PFSK-1 (cell line): ENCODE results near the gene FADS2.

Source experiments
- POLR2AphosphoS5 ChIP-seq: IDR thresholded peaks from 2 replicates; pipeline ENCODE4 v1.6.1; 2012; ENCODE audit warnings: low read depth, mild to moderate bottlenecking, control low read depth, low read length, moderate library complexity
- TAF1 ChIP-seq: IDR thresholded peaks from 2 replicates; pipeline ENCODE4 v1.6.1; 2012; ENCODE audit warnings: low read length, control low read depth, borderline replicate concordance; ENCODE audit not compliant: insufficient read depth
- TF ChIP-seq, protein P1 (sequence below), 2 experiments: IDR thresholded peaks; 2 replicates each; pipeline versions ENCODE4 v1.6.1 to v1.8.0; 2011 to 2012; ENCODE audit warnings: low read depth in 2 of 2, low read length in 2 of 2, control low read depth in 1 of 2, inconsistent platforms in 1 of 2, mild to moderate bottlenecking in 1 of 2, moderate library complexity in 1 of 2; ENCODE audit not compliant: insufficient read depth in 1 of 2

DNA sequence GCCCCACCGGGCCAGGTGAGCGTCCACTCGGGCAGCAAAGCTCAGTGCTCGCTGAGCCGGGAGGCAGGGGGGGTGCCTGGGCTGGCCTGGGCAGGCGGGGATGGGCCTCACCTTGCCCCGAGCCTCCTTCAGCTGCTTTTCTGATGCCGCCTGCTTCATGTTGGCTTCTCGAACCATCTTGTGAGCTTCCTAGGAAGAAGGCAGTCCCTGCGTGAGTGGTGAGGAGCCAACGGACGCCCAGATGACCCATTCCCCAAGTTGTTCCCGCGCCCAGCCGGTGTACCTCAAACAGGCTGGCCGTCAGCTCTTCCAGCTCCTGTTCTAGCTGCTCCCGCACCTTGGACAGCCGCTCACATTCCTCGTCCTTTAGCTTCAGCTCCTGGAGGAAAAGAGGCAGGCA lies 79.2 kb downstream of the FADS2 start:
- no peak for TF ChIP-seq POLR2AphosphoS5
- TF ChIP-seq, protein P1, sequence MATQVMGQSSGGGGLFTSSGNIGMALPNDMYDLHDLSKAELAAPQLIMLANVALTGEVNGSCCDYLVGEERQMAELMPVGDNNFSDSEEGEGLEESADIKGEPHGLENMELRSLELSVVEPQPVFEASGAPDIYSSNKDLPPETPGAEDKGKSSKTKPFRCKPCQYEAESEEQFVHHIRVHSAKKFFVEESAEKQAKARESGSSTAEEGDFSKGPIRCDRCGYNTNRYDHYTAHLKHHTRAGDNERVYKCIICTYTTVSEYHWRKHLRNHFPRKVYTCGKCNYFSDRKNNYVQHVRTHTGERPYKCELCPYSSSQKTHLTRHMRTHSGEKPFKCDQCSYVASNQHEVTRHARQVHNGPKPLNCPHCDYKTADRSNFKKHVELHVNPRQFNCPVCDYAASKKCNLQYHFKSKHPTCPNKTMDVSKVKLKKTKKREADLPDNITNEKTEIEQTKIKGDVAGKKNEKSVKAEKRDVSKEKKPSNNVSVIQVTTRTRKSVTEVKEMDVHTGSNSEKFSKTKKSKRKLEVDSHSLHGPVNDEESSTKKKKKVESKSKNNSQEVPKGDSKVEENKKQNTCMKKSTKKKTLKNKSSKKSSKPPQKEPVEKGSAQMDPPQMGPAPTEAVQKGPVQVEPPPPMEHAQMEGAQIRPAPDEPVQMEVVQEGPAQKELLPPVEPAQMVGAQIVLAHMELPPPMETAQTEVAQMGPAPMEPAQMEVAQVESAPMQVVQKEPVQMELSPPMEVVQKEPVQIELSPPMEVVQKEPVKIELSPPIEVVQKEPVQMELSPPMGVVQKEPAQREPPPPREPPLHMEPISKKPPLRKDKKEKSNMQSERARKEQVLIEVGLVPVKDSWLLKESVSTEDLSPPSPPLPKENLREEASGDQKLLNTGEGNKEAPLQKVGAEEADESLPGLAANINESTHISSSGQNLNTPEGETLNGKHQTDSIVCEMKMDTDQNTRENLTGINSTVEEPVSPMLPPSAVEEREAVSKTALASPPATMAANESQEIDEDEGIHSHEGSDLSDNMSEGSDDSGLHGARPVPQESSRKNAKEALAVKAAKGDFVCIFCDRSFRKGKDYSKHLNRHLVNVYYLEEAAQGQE (IDR thresholded peaks at IDR 0.05; ENCODE audit: insufficient read depth in 1 of 2, low read depth in 2 of 2, low read length in 2 of 2), result no peak
- TF ChIP-seq TAF1, result no peak
